ENCODE results near the gene RXRA.

- TF ChIP-seq CTCF (IDR thresholded peaks at IDR 0.05), result no peak
- no peak for TF ChIP-seq POLR2A (IDR thresholded peaks at IDR 0.05)
- TF ChIP-seq POLR2AphosphoS5 (IDR thresholded peaks at IDR 0.05), result no peak
Observed at GRCh38 chr9:134461426-134461982, 135.2 kb downstream of the RXRA start.
